ENCODE results near the gene TRIM39.
"Not testable (repeated sequence)": the region's sequence is repeated elsewhere in the genome, so short reads cannot be mapped to it uniquely, and the experiment has no call there.

The TRIM39 gene

GRCh38 chr6:30326526-30327231, at the start of gene TRIM39:
Gene TRIM39, plus strand, starts transcription at chr6:30326927. Its CDS starts 2,391 bp downstream, at chr6:30329318.
- DNase-seq: peak; percentile 86

- DNase-seq: not testable (repeated sequence)
These were observed 45.7 kb upstream of the TRIM39 start for GRCh38 chr6:30280988-30281387.

- DNase-seq: no peak
These were observed 44.2 kb upstream of the TRIM39 start for GRCh38 chr6:30282522-30282921.

- DNase-seq: no peak
These were observed 43.0 kb upstream of the TRIM39 start for GRCh38 chr6:30283761-30284160.

- no peak for DNase-seq
These were observed 39.6 kb upstream of the TRIM39 start for GRCh38 chr6:30287139-30287538.

GRCh38 chr6:30295837-30296236, 30.9 kb upstream of the TRIM39 start:
- no peak for DNase-seq

- no peak for DNase-seq
These were observed 22.7 kb upstream of the TRIM39 start for GRCh38 chr6:30304002-30304401.

- DNase-seq: no peak
These were observed 15.6 kb upstream of the TRIM39 start for GRCh38 chr6:30311101-30311500.

GRCh38 chr6:30311671-30312070, 15.1 kb upstream of the TRIM39 start:
- DNase-seq: no peak

GRCh38 chr6:30312266-30312665, 14.5 kb upstream of the TRIM39 start:
- DNase-seq: no peak

GRCh38 chr6:30312676-30313321, 13.9 kb upstream of the TRIM39 start:
- no peak for DNase-seq

GRCh38 chr6:30315156-30315555, 11.6 kb upstream of the TRIM39 start:
- DNase-seq: no peak

- DNase-seq: no peak
These were observed 8.7 kb upstream of the TRIM39 start for GRCh38 chr6:30317913-30318589.

- no peak for DNase-seq
These were observed 7.4 kb upstream of the TRIM39 start for GRCh38 chr6:30319146-30319835.

- DNase-seq: no peak
These were observed 4.9 kb upstream of the TRIM39 start for GRCh38 chr6:30321692-30322388.

GRCh38 chr6:30322527-30323501, 3.9 kb upstream of the TRIM39 start:
- DNase-seq: peak; percentile 14

- no peak for DNase-seq
These were observed 2.9 kb upstream of the TRIM39 start for GRCh38 chr6:30323806-30324205.

- peak; percentile 78 for DNase-seq
These were observed 1.4 kb upstream of the TRIM39 start for GRCh38 chr6:30325150-30325872.

GRCh38 chr6:30325873-30326525, 728 bp upstream of the TRIM39 start:
- DNase-seq: peak; percentile 68

- no peak for DNase-seq
These were observed 562 bp downstream of the TRIM39 start for GRCh38 chr6:30327232-30327746.
